Loucy (cell line): Measurements from ENCODE around the gene NCAPD3.

Experiments
- H2AFZ ChIP-seq: fragments of 200-600 bp; sonication (generic); 2 replicates; pipeline ENCODE4 v1.6.0; 2016; ENCODE audit warnings: antibody characterized with exemption, mild to moderate bottlenecking, low read length, moderate library complexity
- H3F3A ChIP-seq: fragments of 200-600 bp; 2 replicates; pipeline ENCODE4 v1.6.0; 2016; ENCODE audit warnings: antibody characterized with exemption, low read depth, mild to moderate bottlenecking
- H3K27me3 ChIP-seq: fragments of 200-600 bp; sonication (generic); 2 replicates; pipeline ENCODE4 v1.6.1; 2014; ENCODE audit warnings: low read length, mild to moderate bottlenecking; ENCODE audit not compliant: insufficient read depth, poor library complexity, severe bottlenecking
- H3K36me3 ChIP-seq: fragments of 200-600 bp; sonication (generic); 2 replicates; pipeline ENCODE4 v1.6.1; 2016; ENCODE audit warnings: low read length; ENCODE audit not compliant: insufficient read depth
- H3K4me1 ChIP-seq: fragments of 200-600 bp; sonication (generic); 2 replicates; pipeline ENCODE4 v1.5.1; 2014; ENCODE audit warnings: low read length, mild to moderate bottlenecking; ENCODE audit not compliant: insufficient read depth, poor library complexity, severe bottlenecking
- H3K4me2 ChIP-seq: fragments of 200-600 bp; sonication (generic); 2 replicates; pipeline ENCODE4 v1.6.0; 2014; ENCODE audit warnings: antibody characterized with exemption, low read length, low read depth, mild to moderate bottlenecking; ENCODE audit not compliant: poor library complexity, severe bottlenecking
- H3K4me3 ChIP-seq: fragments of 200-600 bp; sonication (generic); 2 replicates; pipeline ENCODE4 v1.5.1; 2014; ENCODE audit warnings: low read length, mild to moderate bottlenecking, mixed read lengths; ENCODE audit not compliant: poor library complexity, severe bottlenecking
- H3K79me2 ChIP-seq: fragments of 200-600 bp; sonication (generic); 2 replicates; pipeline ENCODE4 v1.6.1; 2014; ENCODE audit warnings: low read length; ENCODE audit not compliant: insufficient read depth
- H3K9ac ChIP-seq: fragments of 200-600 bp; sonication (generic); 2 replicates; pipeline ENCODE4 v1.6.0; 2014; ENCODE audit warnings: mild to moderate bottlenecking, low read depth, low read length, moderate library complexity; ENCODE audit not compliant: poor library complexity, severe bottlenecking
- H3K9me2 ChIP-seq: fragments of 200-600 bp; sonication (generic); replicated peaks from 2 replicates; pipeline ENCODE4 v1.6.1; 2016; ENCODE audit warnings: low read depth, low read length, mixed read lengths
- H3K9me3 ChIP-seq: fragments of 200-600 bp; sonication (generic); 2 replicates; pipeline ENCODE4 v1.6.1; 2014; ENCODE audit warnings: mild to moderate bottlenecking, antibody characterized with exemption, low read length, low read depth; ENCODE audit not compliant: insufficient read depth
- H4K20me1 ChIP-seq: fragments of 200-600 bp; sonication (generic); 2 replicates; pipeline ENCODE4 v1.6.0; 2014; ENCODE audit warnings: antibody characterized with exemption, low read length, mild to moderate bottlenecking; ENCODE audit not compliant: insufficient read depth, poor library complexity, severe bottlenecking
- EZH2phosphoT487 ChIP-seq: fragments of 200-600 bp; IDR thresholded peaks from 2 replicates; pipeline ENCODE4 v1.6.1; 2018; ENCODE audit warnings: antibody characterized with exemption, mild to moderate bottlenecking, moderate library complexity, borderline replicate concordance
- TF ChIP-seq, protein P1 (sequence below): fragments of 200-600 bp; sonication (generic); conservative IDR thresholded peaks from 2 replicates; pipeline ENCODE4 v1.5.1; 2014; ENCODE audit warnings: mild to moderate bottlenecking, antibody characterized with exemption, low read length

The NCAPD3 gene

DNA sequence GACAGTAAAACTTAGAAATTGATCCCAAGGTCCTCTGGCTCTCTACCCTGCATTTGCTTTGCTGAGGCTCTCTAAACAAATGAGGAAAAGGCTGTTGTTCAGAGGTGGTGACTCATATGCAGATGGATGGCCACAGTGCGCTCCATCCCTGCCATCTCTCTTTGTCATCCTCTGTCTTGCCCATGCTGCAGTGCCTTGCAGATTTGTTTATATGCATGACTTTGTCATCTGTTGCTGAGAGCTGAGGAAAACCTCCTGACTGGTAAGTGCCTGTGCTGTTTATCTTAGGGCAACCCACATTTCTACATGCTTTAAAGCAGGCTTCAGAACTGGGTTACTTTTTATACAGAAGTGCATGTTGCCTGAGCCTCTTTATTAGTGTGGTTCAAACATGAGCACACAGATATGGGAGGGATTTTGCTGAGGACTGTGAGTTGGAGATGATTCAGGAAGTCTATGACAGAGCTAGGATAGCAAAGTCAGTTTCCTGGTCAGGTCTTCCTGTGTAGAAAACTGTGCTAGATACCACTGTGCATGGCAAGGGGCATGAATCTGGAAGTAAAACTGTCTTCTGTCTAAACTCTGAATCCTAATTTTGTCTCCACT is 97.4 kb downstream of the NCAPD3 start:
- H3K9ac ChIP-seq: peak overlapping the region; percentile 2
- H3K4me2 ChIP-seq: peak overlapping the region; percentile 34
- H3K4me3 ChIP-seq: peak overlapping the region; percentile 4

DNA sequence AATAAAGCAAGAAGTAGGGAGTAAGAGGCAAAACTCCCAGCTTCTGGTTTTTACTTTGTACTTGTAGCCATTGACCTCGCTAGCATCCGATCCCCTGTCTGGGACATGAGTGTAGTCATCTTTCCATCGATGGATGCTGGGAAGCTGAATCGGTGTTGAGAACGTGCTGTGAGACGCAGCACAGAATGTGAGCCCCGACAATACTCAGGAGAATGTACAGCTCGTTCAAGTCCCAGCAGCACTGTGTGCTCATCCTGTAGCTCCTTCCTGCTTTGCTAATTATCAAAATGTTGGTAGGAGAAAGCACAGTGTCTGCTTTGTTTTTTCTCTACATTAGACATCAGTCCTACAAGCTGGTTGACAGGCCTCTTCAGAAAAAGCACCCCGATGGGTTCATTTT is 98.3 kb downstream of the NCAPD3 start:
- Histone ChIP-seq H3K4me1 (peaks cover 18% of the 10 kb centered on the region), H3K27me3 (no peaks in the 10 kb centered on the region), H3K4me3 (no peak overlapping the region), H3F3A (no peaks in the 10 kb centered on the region), H3K9me3 (no peaks in the 10 kb centered on the region; the same call in 1 of the 2 replicates), H3K9me2 (no peaks in the 10 kb centered on the region), H3K9ac (peak overlapping the region; percentile 2), H3K79me2 (no peaks in the 10 kb centered on the region), H3K36me3 (no peaks in the 10 kb centered on the region), H2AFZ (0 out of 2 replicates have a peak overlapping the region, but pooled peaks have one; percentile 13), H4K20me1 (no peaks in the 10 kb centered on the region), H3K4me2 (peak overlapping the region; percentile 34)
- TF ChIP-seq EZH2phosphoT487: no peak
- TF ChIP-seq, protein P1, sequence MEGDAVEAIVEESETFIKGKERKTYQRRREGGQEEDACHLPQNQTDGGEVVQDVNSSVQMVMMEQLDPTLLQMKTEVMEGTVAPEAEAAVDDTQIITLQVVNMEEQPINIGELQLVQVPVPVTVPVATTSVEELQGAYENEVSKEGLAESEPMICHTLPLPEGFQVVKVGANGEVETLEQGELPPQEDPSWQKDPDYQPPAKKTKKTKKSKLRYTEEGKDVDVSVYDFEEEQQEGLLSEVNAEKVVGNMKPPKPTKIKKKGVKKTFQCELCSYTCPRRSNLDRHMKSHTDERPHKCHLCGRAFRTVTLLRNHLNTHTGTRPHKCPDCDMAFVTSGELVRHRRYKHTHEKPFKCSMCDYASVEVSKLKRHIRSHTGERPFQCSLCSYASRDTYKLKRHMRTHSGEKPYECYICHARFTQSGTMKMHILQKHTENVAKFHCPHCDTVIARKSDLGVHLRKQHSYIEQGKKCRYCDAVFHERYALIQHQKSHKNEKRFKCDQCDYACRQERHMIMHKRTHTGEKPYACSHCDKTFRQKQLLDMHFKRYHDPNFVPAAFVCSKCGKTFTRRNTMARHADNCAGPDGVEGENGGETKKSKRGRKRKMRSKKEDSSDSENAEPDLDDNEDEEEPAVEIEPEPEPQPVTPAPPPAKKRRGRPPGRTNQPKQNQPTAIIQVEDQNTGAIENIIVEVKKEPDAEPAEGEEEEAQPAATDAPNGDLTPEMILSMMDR: no peak

More for the DNA sequence above, 97.4 kb downstream of the NCAPD3 start:
- Histone ChIP-seq H2AFZ (peak overlapping the region; percentile 41), H3K79me2 (no peaks in the 10 kb centered on the region), H4K20me1 (no peaks in the 10 kb centered on the region), H3K9me2 (no peaks in the 10 kb centered on the region), H3K4me1 (peaks cover 18% of the 10 kb centered on the region), H3K36me3 (no peaks in the 10 kb centered on the region), H3K27me3 (no peaks in the 10 kb centered on the region), H3K9me3 (peaks cover 1% of the 10 kb centered on the region), H3F3A (no peaks in the 10 kb centered on the region)
- TF ChIP-seq, protein P1: no peak
- no peak for TF ChIP-seq EZH2phosphoT487

DNA sequence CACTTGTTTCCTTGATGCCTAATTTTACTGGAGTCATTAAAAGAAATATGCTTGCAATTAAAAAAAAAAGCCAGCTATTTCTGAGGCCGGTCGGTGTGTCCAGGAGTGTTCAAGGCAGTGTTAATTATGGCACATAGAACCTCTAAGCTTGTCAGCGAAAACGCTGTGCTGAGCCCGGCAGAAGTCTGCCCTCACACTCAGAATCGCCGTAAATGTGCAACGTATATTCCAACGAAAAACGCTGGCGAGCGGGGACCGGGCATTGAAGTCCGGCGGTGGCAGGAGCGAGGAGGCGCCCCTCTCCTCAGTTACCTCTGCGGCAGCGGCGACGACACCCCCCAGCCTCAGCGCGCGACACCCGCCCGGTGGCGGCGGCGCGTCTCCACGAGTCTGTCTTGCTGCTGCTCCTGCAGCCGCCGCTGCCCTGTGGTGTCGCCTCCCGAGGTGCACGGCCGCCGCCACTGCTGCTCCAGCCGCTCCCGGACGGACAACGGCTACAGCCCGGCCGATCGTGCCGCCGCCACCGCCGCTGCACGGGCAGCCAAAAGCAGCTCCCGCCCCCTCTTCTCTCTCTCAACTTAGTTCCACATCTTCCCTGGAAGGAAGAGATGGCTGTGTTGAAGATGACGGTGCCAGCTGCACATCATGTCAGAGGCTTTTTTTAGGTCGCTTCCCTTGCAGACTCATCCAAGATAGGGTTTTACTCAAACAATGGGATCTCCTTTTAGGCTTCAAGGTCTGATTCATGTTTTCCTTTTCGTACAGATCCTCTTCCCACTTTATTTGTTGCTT is 98.9 kb downstream of the NCAPD3 start:
- Histone ChIP-seq H4K20me1 (no peaks in the 10 kb centered on the region), H2AFZ (no peak overlapping the region), H3K9me2 (no peaks in the 10 kb centered on the region), H3K4me2 (no peak overlapping the region), H3K36me3 (no peaks in the 10 kb centered on the region), H3K79me2 (no peaks in the 10 kb centered on the region), H3K9me3 (no peaks in the 10 kb centered on the region), H3K4me3 (no peak overlapping the region), H3K9ac (no peak overlapping the region), H3K4me1 (peaks cover 18% of the 10 kb centered on the region), H3F3A (no peaks in the 10 kb centered on the region), H3K27me3 (no peaks in the 10 kb centered on the region)
- TF ChIP-seq, protein P1: no peak
- TF ChIP-seq EZH2phosphoT487: no peak
